22Rv1 (cell line): ENCODE measurements around the gene ADAMTS9.

ENCODE experiments used
- CTCF ChIP-seq: fragments of 450-650 bp; IDR thresholded peaks from 2 replicates; pipeline ENCODE4 v1.5.1; 2017; ENCODE audit warnings: mild to moderate bottlenecking
- ZFX ChIP-seq: fragments of 450-650 bp; IDR thresholded peaks from 2 replicates; pipeline ENCODE4 v1.6.1; 2017; ENCODE audit warnings: antibody characterized with exemption, borderline replicate concordance

DNA sequence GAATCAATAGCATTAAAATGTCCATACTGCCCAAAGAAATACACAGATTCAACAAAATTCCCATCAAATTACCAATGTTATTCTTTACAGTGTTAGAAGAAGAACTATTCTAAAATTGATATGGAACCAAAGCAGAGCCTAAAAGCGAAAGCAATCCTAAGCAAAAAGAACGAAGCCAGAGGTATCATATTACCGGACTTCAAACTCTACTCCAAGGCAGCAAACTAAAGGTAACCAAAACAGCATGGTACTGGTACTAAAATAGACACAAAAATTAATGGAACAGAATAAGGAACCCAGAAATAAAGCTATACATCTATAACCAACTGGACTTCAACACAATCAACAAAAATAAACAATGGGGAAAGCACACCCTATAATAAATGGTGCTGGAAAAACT, 167.5 kb downstream of the ADAMTS9 start:
- TF ChIP-seq CTCF (no peak), ZFX (no peak)
